HPDE6-E6E7 (cell line): ENCODE measurements around the gene B4GALT2.

Experiments
- DNase-seq: peaks from one replicate; pipeline ENCODE4 v3.0.0; 2011; ENCODE audit warnings: missing footprints; ENCODE audit errors: extremely low spot score

B4GALT2 gene

GRCh38 chr1:43969746-43970466 is 9.1 kb upstream of the B4GALT2 start, which contains the start of gene DPH2:
TSS of gene DPH2 (plus strand) at chr1:43970010. CDS start at chr1:43970176, 166 bp downstream.
- DNase-seq, result peak; percentile 98

- DNase-seq, result no peak
Observed at GRCh38 chr1:43970502-43970901, 8.5 kb upstream of the B4GALT2 start.

GRCh38 chr1:43970911-43971310 is 8.1 kb upstream of the B4GALT2 start:
- DNase-seq, result no peak

GRCh38 chr1:43971336-43971980 is 7.6 kb upstream of the B4GALT2 start:
- DNase-seq, result no peak

GRCh38 chr1:43973981-43974442 is 5.0 kb upstream of the B4GALT2 start:
- no peak for DNase-seq

GRCh38 chr1:43974443-43975248 is 4.4 kb upstream of the B4GALT2 start, which contains the start of gene ATP6V0B:
TSS of gene ATP6V0B (plus strand) at chr1:43974960. CDS start at chr1:43975041, 81 bp downstream.
- peak; percentile 90 for DNase-seq

- DNase-seq, result no peak
Observed at GRCh38 chr1:43975249-43975961, 3.6 kb upstream of the B4GALT2 start.

GRCh38 chr1:43976045-43976444 is 3.0 kb upstream of the B4GALT2 start:
- DNase-seq, result no peak

GRCh38 chr1:43976890-43977289 is 2.1 kb upstream of the B4GALT2 start:
- DNase-seq, result no peak

- no peak for DNase-seq
Observed at GRCh38 chr1:43977376-43978263, 1.4 kb upstream of the B4GALT2 start.

- no peak for DNase-seq
Observed at GRCh38 chr1:43978264-43978550, 803 bp upstream of the B4GALT2 start.

GRCh38 chr1:43979261-43979527 is 184 bp downstream of the B4GALT2 start:
- DNase-seq, result no peak

- DNase-seq, result peak; percentile 45
Observed at GRCh38 chr1:43979528-43980254, 681 bp downstream of the B4GALT2 start.

GRCh38 chr1:43980255-43981134 is 1.5 kb downstream of the B4GALT2 start:
- DNase-seq, result peak; percentile 60

- peak; percentile 54 for DNase-seq
Observed at GRCh38 chr1:43981135-43981491, 2.1 kb downstream of the B4GALT2 start.

GRCh38 chr1:43981636-43982035 is 2.6 kb downstream of the B4GALT2 start:
- DNase-seq, result no peak

GRCh38 chr1:43982241-43982640 is 3.2 kb downstream of the B4GALT2 start:
- no peak for DNase-seq

- DNase-seq, result no peak
Observed at GRCh38 chr1:43982808-43983207, 3.8 kb downstream of the B4GALT2 start.

GRCh38 chr1:43983253-43983899 is 4.4 kb downstream of the B4GALT2 start:
- DNase-seq, result no peak
